NT2/D1 (cell line): ENCODE results near the gene PDE3A.

Source experiments
- SUZ12 ChIP-seq: IDR thresholded peaks from 2 replicates; pipeline ENCODE4 v1.6.1; 2011; ENCODE audit not compliant: insufficient read length, insufficient read depth; ENCODE audit errors: extremely low read depth
- YY1 ChIP-seq: IDR thresholded peaks from 2 replicates; pipeline ENCODE4 v1.6.1; 2011; ENCODE audit not compliant: insufficient read length, insufficient read depth
- ZNF274 ChIP-seq: IDR thresholded peaks from 2 replicates; pipeline ENCODE4 v1.6.1; 2011; ENCODE audit warnings: mild to moderate bottlenecking, low read depth, low read length

DNA sequence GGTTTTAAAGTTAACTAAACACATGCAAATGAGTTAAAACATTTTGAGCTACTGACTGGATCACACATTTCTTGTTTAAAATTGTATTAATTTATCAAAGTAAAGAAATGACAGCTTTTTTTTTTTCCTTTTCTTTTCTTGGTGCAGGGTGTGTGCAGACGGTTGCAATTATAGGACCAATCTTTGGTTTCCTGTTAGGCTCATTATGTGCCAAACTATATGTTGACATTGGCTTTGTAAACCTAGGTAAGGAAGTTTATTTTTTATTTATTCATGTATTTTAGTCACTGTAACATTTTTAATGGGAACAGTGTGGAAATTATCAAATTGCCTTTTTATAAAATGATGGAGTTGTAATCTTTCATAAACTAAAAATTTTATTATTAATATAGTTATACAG, 348.6 kb downstream of the PDE3A start:
- TF ChIP-seq ZNF274 (no peak), YY1 (no peak), SUZ12 (no peak)
